ENCODE results near the gene LRRK2.

DNA sequence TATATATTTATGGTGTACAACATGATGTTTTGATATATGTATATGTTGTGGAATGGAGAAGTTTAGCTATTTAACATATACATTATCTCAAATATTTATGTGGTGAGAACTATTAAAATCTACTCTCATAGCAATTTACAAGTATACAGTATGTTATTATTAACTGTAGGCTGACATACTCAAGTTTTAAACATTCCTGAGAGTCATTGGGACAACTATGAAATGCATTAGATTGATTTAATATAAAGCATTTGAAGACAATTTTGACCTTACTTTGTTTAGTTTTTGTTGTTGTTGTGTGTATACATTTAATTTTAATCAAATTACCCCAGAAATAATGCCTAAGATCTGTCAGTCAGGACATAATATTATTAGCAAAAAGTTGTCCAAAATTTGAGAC lies 99.5 kb downstream of the LRRK2 start:
- TF ChIP-seq, protein P1, sequence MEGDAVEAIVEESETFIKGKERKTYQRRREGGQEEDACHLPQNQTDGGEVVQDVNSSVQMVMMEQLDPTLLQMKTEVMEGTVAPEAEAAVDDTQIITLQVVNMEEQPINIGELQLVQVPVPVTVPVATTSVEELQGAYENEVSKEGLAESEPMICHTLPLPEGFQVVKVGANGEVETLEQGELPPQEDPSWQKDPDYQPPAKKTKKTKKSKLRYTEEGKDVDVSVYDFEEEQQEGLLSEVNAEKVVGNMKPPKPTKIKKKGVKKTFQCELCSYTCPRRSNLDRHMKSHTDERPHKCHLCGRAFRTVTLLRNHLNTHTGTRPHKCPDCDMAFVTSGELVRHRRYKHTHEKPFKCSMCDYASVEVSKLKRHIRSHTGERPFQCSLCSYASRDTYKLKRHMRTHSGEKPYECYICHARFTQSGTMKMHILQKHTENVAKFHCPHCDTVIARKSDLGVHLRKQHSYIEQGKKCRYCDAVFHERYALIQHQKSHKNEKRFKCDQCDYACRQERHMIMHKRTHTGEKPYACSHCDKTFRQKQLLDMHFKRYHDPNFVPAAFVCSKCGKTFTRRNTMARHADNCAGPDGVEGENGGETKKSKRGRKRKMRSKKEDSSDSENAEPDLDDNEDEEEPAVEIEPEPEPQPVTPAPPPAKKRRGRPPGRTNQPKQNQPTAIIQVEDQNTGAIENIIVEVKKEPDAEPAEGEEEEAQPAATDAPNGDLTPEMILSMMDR (IDR thresholded peaks at IDR 0.05), result no peak
- TF ChIP-seq POLR2A (IDR thresholded peaks at IDR 0.05), result no peak
